HS-27A (cell line): ENCODE data around the gene HPGD.

ENCODE experiments used
- DNase-seq: peaks from one replicate; pipeline ENCODE4 v3.0.0-alpha.2; 2012; ENCODE audit warnings: low read depth, missing footprints

HPGD gene

DNA sequence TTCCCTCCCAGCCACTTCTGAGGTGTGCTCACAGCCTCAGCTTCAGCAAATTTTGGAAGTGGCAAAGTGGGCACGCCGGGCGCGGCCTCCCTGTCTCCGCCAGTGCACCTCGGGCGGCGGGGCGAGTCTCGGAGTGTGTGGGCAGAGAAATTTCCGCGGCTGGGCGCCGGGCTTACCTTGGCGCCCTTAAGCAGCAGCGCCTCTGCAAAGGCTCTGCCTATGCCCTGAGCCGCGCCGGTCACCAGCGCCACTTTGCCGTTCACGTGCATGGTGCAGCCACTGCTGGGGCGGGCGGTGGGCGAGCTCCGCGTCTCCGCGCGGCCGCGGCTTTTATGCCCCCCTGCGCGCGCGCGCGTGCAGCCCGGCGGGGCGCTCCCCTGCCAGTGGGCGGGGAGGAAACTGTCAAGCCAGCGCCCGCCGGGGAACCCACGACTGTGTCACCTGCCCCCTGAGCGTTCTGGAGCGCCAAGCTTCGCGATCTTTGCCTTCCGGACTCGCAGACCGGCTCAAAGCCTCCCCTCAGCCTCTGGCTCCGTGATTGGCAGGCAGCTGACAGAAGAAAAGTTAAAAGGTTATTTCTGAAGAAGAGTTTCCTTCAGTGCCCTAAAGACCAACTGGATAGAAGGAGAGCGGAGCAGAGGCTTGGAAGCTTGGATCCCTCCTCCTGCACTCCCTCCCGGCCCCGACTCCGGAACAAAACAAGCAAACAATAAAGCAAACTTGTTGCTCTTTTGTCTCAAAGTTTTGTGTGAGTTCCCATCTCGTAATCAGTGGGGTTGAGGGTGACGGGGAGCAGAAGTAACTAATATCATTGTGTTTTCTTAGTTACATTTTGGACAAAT lies at the start of gene HPGD:
Gene HPGD (minus strand): TSS at position 306 of the 842 bp plus-strand sequence. CDS start 37 bp downstream, at position 269.
- no peak for DNase-seq

- DNase-seq = no peak
These were observed 42.2 kb upstream of the HPGD start for GRCh38 chr4:174564529-174564928.

GRCh38 chr4:174563399-174563798 lies 41.1 kb upstream of the HPGD start:
- no peak for DNase-seq

GRCh38 chr4:174561560-174561959 lies 39.3 kb upstream of the HPGD start:
- DNase-seq = no peak

GRCh38 chr4:174559894-174560293 lies 37.6 kb upstream of the HPGD start:
- no peak for DNase-seq

GRCh38 chr4:174555789-174556630 lies 33.7 kb upstream of the HPGD start:
- DNase-seq = no peak

- DNase-seq = no peak
These were observed 32.0 kb upstream of the HPGD start for GRCh38 chr4:174554231-174554728.

DNA sequence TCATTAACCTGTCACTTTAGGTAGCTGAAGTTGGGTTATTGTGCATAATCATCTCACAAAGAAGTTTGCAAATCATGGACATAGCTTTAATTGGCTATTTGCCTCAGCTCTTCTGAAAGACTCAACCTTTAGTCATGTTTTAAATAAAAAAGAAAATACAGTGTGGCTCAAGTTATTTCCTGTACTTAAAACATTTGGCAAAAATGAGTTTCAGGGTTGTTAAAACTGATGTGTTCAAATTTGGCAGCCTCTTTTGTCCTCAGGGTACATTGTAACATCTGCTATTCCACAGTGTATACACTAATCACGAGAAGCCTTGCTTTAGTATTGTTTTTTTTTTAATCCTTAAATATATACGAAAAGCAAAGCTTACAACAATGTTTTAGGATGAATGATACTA lies 31.5 kb upstream of the HPGD start:
- DNase-seq = no peak

GRCh38 chr4:174553031-174553430 lies 30.7 kb upstream of the HPGD start:
- no peak for DNase-seq

- DNase-seq = no peak
These were observed 28.3 kb upstream of the HPGD start for GRCh38 chr4:174550541-174550940.

GRCh38 chr4:174549721-174550120 lies 27.4 kb upstream of the HPGD start:
- DNase-seq = no peak

DNA sequence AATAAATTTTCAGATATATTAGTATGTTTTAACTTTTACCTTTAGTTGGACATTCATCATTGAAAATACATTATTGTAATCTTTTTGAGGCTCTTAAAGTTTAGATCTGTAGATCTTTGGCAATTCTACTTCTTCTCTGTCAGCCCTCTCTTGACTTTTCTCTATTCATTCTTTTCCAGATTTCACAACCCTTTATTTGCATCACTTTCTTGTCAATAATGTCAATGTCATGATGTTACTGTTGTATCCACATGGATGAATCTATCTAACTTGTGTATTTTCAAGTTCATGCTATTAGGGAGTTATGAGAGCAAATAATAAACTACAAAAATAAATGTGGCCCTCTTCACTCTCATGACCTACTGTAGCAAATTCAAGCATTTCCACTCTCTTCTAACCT lies 23.0 kb upstream of the HPGD start:
- no peak for DNase-seq

DNA sequence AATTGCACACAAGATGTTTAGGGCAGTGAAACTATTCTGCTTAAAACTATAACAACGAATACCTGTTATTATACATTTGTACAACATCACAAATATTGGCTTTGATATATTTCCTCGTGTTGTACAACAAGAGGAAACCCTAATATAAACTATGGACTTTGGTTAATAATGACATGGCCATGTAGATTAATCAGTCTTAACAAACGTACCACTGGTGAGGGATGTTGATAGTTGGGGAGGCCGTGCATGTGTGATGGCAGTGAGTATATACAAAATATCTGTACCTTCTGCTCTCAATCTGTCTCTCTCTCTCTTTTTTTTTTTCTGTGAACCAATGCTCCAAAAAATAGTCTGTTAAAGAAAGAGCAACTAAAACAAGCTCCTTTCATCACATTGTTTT lies 22.2 kb upstream of the HPGD start:
- DNase-seq = no peak

GRCh38 chr4:174540175-174540574 lies 17.9 kb upstream of the HPGD start:
- no peak for DNase-seq

DNA sequence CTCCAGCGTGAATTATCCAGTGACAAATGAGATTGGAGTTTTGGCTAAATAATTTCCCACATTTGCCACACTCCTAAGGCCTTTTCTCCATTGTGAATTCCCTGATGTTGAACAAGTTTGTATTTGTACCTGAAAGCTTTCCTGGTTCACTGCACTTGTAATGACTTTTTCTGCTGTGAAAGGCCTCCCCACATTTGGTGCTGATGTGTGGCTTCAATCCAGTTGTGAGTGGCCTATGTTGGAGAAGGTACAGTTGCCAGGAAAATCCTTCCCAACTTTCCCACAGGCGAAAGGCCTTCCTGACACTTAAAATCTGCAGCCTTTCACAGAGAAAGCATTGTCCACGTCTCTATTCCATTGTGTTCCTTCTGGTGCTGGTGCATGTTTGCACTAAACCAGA lies 17.3 kb upstream of the HPGD start:
- DNase-seq = no peak

- DNase-seq = no peak
These were observed 16.6 kb upstream of the HPGD start for GRCh38 chr4:174538876-174539250.

DNA sequence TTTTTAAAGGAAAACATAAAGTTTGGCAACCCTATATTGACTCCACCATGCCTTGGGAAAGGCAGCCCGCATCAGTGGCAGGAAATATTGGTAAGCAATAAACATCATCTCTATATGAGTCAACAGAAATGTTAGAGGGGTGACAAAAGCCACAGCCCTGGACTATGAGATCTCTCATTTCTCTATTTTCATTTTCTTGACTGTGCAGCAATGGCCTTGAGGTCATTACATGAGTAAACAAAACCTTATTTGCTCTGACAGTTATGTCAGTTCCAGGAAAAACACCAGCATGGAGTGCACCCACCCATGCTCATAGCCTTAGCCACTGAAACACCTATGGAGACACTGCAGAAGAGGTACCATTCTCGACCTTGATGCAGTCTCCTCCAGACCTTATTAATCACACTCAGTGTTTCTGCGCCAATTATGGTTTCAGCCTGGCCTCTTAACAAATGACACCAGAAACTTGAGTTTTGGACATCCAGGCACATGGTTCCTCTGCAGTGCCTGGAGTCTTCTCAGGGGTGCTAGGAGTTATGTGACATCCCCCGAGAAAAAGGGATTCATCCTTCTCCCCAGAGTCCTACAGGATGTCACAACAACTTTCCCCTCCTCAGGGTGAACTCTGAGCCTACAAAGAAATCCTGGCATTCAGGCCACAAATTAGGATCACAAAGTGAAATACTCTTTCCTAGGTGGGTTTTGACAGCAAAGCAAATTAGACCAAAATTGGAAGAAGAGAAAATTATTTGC lies 16.0 kb upstream of the HPGD start:
- no peak for DNase-seq

DNA sequence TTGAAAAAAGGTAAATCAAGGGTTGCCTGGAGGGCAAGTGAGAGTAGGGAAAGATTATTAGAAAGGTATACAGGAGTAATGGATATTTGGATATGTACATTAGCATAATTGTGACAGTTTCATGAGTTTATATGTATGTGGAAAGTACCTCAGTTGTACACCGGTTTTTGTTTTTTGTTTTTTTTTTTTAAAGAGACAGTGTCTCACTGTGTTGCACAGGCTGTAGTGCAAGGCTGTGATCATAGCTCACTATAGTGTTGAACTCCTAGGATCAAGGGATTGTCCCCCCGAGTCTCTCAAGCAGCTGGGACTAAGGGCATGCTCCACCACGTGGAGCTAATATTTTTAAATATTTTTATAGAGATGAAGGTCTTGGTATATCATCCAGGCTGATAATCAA lies 15.3 kb upstream of the HPGD start:
- DNase-seq = no peak

DNA sequence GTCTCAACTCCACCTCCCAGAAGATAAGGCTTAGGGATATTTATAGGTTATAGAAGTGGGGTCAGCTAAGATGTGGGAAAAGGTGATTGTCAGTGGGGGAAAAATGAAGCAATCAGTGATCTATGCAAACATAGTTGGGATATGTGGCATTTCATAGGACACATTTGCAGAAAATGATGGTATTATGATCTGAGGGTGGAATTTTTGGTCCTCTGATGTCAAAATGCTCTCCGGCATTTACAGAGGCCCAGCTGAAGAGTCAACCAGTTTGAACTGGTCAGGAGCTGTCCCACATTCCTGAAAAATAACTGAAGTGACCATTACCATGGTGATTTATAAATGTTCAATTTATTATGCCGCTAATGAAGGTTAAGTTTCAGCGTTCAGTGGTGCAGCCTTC lies 12.2 kb upstream of the HPGD start:
- DNase-seq = no peak

- DNase-seq = no peak
These were observed 10.2 kb upstream of the HPGD start for GRCh38 chr4:174532445-174532844.

- DNase-seq = no peak
These were observed 9.2 kb upstream of the HPGD start for GRCh38 chr4:174531486-174531885.

DNA sequence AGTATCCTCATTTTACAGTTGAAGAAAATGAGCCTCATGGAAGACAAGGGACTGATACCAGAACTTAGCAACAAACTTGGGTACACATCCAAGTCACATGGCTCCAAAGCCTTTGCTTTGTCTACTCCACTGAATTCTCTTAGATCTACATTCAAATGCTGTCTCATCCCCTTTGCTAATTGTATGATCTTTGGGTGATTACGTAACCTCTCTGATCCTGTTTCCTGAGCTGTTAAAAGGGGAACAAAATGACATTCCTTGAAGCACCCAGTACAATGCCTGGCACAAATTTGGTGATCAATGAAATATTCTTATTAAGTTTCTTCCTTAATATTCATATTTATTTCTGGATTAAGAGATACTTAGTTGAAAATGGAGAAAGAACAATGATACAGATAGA lies 5.9 kb upstream of the HPGD start:
- no peak for DNase-seq
